GM19397 (cell line): ENCODE measurements around the gene DLG5.

Source experiments
- ATAC-seq: cut with Tn5 transposase; IDR thresholded peaks from one replicate; pipeline ENCODE4 v1.9.1; 2021; ENCODE audit warnings: mild to moderate bottlenecking, moderate library complexity; ENCODE audit not compliant: unreplicated experiment

The DLG5 gene

GRCh38 chr10:77944519-77944918 lies 18.0 kb upstream of the DLG5 start:
- no peak for ATAC-seq

GRCh38 chr10:77943121-77943901 lies 16.8 kb upstream of the DLG5 start:
- no peak for ATAC-seq

- no peak for ATAC-seq
These were observed 15.2 kb upstream of the DLG5 start for GRCh38 chr10:77941790-77942189.

DNA sequence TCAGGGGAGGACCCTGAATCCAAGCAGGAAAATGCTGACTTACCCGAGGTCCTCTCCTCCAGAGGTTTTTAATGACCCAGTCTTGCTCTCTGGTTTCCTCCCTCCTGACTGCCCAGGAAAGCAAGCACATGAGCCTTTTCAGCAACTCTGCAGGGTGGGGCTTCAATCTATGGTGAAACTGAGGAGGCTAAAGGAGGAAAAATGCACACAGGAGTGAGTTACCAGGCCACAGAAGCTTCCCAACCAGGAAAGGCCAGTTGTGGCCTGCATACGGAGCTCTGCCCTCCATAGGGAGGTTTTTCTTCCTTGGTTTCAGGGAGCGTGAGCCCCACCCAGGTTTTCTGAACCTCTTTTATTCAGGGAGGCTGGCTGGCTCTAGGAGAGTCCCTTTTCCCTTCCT lies 14.1 kb upstream of the DLG5 start:
- ATAC-seq: no peak

DNA sequence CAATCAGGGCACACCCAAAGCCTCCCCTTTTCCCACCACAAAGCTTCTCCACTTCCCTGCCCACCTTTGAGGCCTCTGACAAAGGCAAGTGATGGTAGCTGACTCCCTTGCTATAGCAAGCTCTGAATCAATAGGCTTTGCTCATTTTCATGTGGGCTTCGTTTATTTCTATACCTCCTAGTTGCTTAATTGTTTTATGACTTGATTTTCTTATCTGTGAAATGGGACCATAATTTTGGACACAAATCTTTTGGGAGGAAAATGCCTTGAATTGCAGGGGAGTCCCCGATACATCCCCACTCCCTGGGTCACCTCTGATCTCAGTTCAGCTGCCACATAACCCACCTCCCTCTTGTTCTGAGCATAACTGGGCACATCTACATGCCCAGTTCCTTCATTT lies 13.7 kb upstream of the DLG5 start:
- ATAC-seq: no peak

- no peak for ATAC-seq
These were observed 13.0 kb upstream of the DLG5 start for GRCh38 chr10:77939561-77940001.

GRCh38 chr10:77936697-77937567 lies 10.4 kb upstream of the DLG5 start:
- no peak for ATAC-seq

GRCh38 chr10:77932016-77932715 lies 5.6 kb upstream of the DLG5 start:
- no peak for ATAC-seq

GRCh38 chr10:77927402-77928246 lies 1.1 kb upstream of the DLG5 start:
- ATAC-seq: no peak

DNA sequence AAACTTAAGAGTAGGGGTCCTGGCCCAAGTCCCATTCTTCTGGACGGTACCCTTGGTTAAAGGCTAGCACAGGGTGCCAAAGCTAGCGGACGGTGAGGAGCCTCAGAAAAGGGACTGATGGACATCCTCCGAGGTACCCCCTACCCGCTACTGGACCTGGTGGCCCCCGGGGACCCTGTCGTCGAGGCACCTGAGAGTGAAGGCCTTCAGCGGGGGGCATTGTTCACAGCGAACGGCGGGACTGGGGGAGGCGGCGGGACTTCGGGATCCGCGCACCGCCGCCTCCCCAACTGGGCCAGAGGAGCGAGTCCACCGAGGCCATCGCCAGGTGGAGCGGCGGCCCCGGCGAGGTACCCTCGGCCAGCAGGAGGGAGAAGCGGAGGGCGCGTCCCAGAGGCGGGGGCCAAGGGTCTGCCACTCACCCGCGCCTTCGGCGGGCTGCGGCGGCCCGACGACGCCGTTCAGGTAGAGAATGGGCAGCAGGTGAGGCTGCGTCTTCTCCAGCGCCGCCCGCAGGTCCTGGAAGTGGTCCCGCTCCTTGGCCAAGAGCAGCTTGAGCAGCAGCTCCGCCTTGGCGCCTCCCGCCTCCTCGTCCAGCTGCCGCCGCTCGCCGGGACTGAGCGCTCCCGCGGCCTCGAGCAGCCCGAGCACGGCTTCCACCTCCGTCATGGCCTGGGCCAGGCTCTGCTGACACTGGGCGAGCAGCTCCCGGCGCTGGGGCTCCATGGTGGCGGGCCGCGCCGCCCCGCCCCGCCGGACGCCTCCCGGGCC lies 575 bp downstream of the DLG5 start:
- peak; percentile 49 for ATAC-seq

DNA sequence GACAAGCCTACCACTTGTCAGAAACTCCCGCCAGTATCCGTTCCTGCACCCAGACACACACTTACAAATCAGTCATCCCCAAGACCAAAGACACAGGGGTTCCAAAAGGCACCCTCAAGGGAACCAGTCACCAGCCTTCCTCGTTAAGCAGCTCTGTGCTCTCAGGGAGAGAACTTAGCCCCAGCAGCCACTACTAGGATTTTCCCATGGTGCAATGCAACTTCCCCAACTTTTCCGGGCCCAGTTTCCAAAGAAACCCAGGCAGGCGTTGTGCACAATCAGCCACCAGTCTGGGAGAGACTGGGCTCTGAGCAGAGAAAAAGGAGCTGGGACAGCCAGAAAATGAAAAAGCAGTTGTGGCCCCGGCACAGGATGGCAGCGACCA lies 1.2 kb downstream of the DLG5 start:
- no peak for ATAC-seq

DNA sequence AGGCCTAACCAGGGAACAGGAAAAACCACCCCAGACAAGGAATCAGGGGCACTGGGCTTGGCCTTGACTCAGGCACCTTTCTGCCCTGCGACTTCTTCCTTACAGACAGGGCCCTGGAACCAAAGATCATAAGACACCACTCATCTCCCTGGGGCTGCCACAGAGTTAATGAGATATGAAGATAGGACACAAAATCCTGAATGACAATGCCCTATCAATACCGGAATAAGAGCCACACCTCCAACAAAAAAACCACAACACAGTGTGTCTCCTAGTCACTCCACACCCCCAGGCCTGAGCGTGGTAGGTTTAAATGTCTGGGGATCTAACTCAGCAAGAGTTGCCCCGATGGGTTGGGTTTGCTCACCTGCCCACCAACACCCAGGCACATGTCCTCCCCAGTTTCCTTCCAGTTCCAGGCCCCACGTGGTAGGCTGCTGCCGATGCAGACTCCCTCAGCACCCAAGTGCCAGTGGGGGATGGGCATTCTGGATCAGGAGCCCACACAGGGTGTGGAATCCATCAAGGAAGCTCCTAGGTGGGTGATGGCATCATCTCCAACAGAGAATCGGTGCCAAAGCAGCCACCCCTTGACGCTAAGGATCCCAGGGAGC lies 3.9 kb downstream of the DLG5 start:
- ATAC-seq: no peak

GRCh38 chr10:77922055-77922454 lies 4.5 kb downstream of the DLG5 start:
- no peak for ATAC-seq

DNA sequence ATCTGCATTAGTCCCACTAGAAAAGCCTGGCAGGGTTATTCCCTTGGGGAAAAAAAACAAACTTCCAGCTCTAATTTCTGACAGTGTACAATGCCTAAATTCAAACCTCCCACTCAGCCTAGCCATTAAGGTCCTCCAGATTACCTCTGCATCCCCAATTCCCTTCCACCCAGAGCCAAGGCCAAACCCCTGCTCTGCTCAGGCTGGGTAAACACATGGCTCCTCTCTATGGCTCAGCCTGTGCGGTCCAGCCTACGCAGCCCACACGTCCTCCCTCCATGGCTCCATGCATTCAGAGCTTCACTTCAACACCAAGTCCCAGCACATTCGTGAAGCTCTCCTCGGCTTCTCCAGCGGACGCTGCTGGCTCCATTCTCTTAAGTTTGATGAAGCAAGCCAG lies 5.2 kb downstream of the DLG5 start:
- ATAC-seq: no peak

DNA sequence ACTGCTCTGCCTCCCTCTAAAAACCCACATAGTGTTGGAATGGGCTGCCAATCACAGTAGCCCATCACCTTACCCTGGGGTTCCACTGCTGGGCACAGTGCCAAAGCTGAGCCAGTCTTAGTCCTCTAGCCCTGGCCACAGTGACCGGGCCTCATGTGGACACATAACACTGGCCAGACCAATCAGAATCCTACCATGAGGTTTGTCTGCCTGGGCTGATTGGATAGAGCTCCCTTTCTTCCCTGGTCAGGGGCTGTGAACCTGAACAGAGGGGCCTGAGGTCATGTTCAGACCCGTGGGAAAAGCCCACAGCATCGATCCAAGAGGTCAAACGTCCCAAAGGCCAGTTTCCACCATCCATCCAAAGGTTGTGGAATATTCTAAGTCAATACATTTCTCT lies 6.1 kb downstream of the DLG5 start:
- no peak for ATAC-seq

- no peak for ATAC-seq
These were observed 6.8 kb downstream of the DLG5 start for GRCh38 chr10:77919713-77920108.

DNA sequence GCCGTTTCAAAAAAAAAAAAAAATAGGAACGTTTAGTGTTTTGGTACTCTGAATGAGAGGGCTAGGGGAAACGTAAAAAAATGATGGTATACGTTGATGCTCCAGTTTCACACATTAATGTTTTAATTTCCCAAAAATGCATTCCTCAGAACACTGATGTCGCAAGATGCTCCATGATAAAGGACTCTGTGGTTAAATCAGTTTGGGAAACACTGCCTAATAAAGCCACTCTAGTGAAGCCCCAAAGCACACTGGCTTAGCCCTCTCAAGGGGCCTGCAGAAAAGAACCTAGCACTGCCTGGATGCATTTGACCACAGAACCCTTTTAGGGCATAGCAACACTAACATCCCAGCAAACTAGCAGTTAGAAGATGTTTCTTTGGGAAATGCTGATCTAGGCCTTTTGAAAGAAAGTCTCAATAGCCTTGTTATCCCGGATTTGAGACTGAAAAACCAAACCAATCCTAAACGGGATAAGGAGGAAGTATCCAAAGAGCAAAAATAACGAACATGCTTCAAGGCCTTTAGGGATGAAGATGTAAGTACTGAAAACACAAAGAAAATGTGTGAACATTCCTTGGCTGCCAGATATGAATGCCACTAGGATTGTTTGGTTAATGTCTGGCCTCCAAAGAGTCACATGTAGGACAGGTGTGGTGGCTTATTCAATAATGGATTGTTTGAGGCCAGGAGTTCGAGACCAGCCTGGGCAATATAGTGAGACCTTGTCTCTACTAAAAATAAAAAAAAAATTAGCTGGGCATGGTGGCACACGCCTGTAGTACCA lies 11.0 kb downstream of the DLG5 start:
- no peak for ATAC-seq

DNA sequence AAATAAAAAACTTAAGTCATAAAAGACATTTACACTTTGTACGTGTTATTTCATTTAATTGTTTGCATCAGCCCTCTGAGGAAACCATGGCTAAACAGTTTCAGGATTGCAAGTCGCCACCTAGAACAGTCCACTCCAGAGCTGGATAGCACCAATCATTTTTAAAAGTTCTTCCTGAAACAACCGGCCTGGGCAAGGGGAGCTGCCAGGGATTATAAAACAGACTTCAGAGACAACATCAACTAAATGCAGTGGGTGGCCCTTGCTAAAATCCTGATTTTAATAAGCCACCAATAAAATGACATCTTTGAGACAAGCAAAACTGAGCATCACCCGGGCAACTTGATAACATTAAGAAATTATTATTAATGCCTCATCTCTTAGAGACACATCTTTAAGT lies 13.5 kb downstream of the DLG5 start:
- ATAC-seq: no peak

DNA sequence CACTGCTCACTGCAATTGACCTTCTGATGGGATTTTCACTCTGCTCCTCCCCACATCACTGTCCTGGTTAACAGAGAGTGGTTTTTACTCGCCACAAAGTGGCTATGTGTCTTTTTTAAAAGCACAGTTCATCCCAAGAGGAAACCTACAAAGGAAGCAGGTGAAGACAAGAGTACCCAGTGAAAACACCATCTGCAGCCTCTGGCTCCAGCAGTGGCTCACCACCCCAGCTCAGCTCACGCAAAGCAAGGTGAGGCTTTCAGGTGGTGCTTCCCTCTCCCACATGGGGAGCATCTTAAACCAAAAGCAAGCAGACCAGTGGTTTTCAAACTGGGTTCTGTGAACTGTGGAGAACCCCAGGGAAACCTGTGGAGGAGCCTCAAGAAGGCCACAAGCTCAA lies 14.0 kb downstream of the DLG5 start:
- no peak for ATAC-seq
